ENCODE data around the gene CREBBP.
"Not testable (repeated sequence)": the region's sequence is repeated elsewhere in the genome, so short reads cannot be mapped to it uniquely, and the experiment has no call there.

CREBBP gene

DNA sequence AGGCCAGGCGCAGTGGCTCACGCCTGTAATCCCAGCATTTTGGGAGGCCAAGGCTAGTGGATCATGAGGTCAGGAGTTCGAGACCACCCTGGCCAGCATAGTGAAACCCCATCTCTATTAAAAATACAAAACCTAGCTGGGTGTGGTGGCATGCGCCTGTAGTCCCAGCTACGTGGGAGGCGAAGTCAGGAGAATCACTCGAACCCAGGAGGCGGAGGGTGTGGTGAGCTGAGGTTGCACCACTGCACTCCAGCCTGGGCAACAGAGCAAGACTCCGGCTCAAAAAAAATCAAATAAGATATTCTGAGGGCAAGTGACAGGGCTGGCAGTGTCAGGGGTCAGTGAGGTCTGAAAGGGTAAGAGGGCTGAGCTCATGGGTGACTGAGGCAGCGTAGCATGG lies 166.1 kb downstream of the CREBBP start:
- DNase-seq (ENCODE audit: low spot score), result not testable (repeated sequence)

DNA sequence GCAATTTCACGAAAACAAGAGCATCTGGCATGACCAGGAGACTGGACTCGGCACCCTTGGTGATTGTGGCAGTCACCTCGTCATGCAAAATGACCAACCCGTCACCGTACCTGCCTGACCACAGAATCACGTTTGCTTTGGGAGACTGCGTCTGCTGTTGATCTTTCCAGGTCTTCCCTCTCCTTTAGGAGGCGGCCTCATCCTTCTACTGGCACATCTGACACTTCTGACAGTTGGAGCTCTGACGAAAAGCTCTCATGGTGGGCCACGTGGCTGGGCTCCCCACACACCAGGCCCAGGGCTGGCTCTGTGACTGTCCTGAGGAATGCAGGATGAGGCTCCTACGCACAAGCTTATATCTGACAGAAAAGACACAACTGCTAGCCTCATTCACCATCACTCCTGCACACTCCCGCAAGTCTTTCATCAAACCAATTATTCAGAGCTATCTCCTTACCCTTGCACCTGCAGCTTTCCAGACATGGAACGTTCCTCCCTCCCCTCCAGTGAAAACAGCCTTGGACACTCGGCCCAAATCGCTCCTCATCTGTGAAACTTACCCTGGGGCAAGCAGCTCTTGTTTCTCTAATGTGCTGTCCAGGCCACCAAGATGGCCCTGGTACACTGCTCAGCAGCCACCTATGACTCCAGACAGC lies 166.8 kb downstream of the CREBBP start:
- DNase-seq (ENCODE audit: low spot score), result no peak

DNA sequence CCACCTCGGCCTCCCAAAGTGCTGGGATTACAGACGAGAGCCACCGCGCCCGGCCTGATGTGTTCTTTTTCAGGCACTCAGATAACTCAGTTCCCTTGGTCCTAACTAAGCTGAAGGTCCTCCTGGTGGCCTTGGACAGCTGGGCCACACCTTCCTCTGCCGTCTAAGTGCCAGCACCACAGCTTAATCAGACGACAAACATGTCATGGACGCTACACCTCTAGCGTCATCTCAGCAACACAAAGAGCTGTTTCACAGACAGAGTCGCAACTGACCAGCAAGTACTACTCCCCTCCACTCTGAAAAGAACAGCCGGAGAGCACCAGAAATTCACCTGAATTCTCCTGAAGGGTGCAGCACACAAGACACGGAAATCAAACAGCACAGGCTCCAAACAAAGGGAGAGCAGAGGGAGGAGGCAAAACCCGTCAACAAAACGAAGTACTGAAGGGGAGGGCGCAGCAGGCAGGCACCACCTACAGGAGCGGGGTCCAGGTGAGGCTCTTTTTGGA lies 167.6 kb downstream of the CREBBP start:
- no peak for DNase-seq (ENCODE audit: low spot score)

DNA sequence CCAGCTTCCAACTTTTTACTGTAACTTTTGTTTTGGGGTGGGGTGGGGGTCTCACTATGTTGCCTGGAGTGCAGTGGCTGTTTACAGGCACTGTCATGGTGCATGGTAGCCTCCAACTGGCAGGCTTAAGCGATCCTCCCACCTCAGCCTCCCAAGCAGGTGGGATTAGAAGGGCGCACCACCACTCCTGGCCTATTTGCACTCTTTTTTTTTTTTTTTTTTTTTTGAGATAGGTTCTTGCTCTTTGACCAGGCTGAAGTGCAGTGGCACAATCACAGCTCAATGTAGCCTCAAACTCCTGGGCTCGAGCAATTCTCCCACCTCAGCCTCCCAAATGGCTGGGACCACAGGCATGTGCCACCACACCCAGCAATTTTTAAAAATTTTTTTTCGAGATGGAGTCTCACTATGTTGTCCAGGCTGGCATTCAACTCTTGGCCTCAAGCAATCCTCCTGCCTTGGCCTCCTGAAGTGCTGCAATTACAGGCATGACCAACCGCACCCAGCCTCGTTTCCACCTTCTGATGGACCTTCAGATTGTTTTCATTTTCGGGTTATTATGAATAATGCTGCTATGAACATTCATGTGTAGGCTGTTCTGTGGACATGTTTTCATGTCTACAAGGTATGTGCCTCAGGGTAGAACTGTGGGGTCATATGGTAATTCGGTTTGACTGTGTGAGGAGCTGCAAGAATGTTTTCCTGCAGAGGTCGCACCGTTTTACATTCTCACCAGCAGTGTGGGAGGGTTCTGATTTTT lies 174.1 kb downstream of the CREBBP start:
- DNase-seq (ENCODE audit: low spot score), result no peak

DNA sequence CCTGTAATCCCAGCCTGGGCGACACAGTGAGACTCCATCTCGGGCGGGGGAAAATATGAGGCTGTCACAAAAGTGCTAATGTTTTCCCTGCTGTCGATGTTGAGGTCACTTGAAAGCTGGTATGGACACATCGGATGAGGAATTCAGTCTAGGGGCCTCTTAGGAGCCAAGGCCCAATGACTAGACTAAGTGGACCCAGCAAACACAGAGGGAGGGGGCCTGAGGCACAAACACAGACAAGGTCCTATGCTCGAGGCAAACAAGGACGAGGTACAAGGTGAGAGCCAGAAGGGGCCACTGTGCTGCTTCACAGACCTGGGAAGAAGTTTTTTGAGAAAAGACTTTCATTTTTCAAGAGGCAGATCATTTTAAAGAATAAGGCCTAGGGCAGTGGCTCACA lies 178.4 kb downstream of the CREBBP start:
- no peak for DNase-seq (ENCODE audit: low spot score)

DNA sequence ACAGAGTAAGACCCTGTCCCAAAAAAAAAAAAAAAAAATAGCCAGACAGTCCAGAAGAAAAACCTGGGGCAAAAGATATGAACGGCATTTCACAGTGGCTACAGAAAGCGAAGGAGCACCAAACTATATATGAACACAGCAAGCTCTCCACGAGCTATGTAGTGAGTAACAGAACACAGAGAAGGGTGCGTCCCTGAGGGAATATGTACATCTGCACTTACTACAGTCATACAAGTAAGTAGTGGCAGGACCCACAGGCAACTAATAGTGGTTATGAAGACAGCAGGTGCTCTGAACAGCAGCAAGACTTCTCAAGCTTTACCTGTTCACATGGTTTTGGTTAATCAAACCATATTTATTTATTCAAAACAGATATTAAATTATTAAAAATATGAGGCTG lies 179.0 kb downstream of the CREBBP start:
- no peak for DNase-seq (ENCODE audit: low spot score)

DNA sequence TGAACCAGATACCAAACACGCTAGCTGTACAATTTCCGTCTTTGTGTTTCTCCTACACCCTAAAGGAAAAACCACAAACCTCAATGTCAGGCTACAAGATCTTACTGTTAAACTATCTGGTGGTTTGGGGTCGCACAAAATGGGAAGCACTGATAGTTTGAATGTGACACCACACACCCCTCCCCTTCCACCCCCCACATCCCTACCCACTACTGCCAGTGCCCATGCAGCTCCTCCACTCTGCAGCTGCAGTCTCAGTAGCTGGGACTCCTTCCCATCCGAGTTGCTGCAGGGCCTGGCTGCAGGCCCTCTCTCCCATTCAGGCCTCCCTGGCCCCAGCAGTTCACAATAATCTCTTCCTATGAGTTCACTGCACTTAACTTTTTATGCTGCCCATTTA lies 181.6 kb downstream of the CREBBP start:
- DNase-seq (ENCODE audit: low spot score), result no peak

DNA sequence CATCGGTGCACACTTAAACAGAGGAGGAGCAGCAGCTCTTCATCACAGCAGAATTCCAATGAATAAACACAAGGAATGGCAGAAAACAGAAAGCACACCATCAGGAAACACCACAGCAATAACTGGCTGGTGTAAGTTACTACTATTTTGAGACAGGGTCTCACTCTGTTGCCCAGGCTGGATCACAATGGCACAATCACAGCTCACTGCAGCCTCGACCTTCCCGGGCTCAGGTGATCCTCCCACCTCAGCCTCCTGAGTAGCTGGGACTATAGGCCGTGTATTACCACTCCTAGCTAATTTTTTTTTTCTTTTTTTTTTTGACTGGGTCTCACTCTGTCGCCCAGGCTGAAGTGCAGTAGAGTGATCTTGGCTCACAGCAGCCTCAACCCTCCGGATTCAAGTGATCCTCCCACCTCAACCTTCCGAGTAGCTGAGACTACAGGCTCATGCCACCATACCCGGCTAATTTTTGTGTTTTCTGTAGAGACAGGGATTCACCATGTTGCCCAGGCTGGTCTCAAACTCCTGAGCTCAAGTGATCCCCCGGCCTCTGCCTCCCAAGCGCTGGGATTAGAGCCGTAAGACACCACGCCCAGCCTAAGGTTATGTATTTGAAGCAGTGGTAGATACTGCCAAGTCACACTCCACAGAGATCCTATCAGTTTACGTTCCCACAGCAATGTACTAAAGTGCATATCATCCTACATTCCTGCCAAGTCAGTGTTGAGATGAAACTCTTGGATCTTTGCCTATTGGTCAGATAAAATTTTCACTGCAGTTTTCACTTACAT lies 183.9 kb downstream of the CREBBP start:
- DNase-seq (ENCODE audit: low spot score), result no peak

DNA sequence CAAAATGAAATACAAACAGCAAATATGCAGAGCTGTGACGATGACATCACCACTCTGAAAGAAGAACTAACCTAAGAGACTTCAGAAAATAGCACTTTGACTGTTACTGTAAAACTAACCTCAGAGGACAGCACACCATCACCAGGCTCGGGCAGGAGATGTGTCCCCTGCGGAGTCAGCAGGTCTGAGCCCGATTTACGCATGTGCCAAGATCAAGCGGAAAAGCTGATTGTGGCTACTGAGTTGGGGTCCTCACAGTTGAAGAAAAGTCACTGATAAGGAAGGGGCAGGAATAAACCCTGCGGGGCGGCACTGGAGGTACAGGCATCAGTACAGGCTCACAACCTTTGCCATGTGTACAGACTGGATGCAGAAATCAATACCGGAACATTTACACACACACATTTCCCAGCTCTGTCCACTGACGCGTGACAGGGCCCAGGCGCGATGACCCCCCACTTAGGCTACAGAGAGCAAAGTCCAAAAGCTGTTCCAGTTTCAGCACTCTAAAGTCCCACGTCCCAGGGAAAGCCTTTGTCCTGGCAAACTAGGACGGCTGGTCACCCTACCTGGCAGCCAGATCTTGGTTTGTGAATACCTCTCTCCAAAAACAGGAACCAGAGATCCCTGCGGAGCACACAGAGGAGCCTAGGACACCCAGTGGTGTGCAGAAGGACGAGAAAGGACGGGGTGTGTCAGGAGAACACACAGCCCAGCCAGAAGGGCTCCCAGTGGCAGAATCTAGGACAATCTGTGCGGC lies 184.7 kb downstream of the CREBBP start:
- DNase-seq (ENCODE audit: low spot score), result no peak

DNA sequence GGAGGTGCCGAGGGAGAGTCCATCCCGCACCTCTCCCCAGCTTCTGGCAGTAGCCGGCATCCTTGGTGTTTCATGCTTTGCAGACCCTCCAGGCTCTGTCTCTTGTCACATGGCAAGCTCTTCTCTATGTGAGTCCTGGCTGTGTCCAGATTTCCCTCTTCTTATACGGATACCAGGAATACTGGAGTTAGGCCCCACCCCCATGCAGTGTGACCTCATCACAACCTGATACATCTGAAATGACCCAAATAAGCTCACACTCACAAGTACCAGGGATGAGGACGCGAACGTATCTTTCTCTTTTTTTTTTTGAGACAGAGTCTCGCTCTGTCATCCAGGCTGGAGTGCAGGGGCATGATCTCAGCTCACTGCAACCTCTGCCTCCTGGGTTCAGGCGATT lies 186.5 kb downstream of the CREBBP start:
- no peak for DNase-seq (ENCODE audit: low spot score)

DNA sequence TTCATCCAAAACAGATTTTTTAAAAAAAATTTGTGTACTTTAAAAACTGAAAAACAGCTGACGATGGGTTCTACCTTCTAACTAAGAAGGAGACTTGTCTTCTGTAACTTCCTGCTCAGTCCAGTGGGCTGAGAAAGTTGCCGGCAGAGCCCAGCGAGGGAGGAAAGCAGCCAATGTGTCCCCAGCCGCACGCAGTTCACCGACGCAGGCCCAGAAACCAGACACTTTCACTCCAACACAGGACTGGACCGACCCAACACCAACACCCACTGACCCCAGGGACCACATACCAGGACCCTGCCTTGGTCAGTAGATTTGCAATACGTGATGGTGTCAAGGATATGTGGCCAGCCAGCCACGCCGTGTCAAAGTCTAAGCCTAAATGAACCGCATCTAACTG lies 188.8 kb downstream of the CREBBP start:
- DNase-seq (ENCODE audit: low spot score), result no peak

DNA sequence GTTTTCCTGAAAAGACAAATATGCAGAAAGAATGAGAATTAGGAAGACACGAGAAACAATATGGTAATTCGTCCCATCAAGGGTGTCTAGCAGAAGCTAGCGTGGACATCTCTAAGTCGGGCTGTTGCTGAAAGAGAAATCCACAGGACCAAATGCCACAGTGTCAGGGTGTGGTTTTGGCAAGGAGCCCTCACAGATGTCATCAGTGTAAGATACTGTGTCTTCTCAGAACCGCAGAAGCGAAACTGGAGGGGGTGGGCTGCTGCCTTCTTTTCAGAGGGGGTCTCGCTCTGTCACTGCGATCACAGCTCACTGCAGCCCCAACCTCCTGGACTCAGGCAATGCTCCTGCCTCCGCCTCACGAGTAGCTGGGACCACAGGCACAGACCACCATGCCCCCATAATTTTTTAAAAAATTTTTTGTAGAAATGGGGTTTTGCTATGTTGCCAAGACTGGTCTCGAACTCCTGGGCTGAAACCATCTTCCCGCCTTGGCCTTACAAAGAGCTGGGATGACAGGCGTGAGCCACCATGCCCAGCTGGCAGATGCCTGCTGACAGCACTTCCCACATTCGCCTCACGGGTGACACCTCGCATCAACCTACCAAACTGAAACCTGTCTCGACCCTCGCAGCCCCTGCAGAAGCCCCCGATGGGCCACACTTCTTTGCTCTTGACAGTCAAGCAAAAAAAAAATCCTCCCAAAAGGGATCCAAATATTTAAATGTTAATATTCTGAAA lies 189.4 kb downstream of the CREBBP start:
- DNase-seq (ENCODE audit: low spot score), result peak; percentile 40

DNA sequence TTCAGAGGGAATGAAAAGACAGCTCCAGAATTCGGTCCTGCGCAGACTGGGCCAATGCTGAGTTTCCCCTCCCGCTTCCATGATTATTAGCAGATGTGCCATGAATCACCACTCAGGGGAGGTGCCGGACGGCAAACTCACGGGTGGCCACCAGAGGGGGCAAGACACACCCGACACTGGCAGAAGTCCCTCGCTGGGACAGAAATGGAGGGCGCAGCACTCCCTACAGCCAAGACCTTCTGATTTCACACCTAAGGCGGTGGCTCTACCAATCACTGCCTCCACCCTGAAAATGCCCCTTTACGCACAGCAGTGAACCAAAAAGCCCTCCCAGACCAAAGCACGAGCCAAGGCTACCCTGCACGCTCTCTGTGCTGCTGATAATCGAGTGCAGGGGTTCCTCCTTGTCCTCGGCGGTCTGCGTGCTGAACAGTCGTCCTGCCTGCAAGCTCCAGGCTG lies 190.0 kb downstream of the CREBBP start:
- peak; percentile 98 for DNase-seq (ENCODE audit: low spot score)

DNA sequence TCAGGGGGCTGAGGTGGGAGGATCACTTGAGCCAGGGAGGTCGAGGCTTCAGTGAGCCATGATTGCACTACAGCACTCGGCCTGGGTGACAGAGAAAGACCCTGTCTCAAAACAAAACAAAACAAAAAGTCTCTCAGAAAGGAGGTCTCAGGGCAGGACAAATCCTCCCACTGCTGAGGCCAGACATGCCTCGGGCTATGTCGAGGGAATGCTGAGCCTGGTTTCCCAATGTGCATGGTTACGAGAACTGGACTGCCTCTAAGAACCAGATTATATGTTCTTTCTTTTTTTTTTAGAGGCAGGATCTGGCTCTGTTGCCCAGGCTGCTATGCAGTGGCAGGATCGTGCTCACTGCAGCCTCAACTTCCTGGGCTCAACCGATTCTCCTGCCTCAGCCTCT lies 190.8 kb downstream of the CREBBP start:
- no peak for DNase-seq (ENCODE audit: low spot score)

DNA sequence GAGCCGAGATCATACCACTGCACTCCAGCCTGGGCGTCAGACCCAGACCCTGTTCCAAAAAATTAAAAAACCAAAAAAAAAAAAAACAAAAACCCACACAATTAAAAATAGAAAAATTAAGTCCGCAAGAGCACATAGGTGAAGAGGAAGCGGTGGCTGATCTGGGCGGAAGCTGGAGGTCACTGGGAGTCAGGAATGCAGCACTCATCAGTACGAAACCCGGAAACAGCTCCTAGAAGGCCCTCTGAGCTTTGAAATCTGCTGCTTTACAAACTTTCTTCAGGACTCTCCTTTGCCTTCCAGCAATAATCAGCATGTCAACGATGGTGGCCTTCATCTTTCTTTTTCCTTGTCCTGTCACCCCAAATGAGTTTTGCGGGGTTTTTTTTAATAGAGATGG lies 192.7 kb downstream of the CREBBP start:
- DNase-seq (ENCODE audit: low spot score), result no peak

DNA sequence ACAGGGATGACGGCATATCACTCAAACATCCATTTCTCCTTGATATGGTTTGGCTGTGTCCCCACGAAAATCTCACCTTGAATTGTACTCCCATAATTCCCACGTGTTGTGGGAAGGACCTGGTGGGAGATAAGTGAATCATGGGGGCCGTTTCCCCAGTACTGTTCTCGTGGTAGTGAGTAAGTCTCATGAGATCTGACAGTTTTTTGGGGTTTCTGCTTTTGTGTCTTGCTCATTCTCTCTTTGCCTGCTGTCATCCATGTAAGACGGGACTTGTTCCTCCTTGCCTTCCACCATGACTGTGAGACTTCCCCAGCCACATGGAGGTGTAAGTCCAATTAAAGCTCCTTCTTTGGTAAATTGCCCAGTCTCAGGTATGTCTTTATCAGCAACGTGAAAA lies 193.5 kb downstream of the CREBBP start:
- DNase-seq (ENCODE audit: low spot score), result no peak

DNA sequence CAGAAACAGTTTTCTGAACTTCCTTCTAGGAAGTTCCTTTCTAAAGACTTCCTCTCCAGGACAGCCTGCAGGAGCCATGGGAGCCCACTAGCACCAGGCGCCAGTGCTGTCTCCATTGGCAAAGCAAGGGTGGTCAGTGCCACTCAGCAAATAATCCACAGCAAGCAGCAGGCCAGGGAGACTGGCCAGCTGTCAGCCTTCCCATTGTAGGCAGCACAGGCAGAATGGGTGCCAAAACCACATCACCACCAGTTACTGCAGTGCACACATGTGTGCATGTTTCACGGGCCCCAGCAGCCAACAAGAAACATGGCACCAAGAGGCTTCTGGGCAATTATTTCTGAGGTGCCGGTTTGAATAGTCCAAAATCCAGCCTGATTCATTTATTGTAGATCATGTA lies 199.3 kb downstream of the CREBBP start:
- DNase-seq (ENCODE audit: low spot score), result no peak

DNA sequence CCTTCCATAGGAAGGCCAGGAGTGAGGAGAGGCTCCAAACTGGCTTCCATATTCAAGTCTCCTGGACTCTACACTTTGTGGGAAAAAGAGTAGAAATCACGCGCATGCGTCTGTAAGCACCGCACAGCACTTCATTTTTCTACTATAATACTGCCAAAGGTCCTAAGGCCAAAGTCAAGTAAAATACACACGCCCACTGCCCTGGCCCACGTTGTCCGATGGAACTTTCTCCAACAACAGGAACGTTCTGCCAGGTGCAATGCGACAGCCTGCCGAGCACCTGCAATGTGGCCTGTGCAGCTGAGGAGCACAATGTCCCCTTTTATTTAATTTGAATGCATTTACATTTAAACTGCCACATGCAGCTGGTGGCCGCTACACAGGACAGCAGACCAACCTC lies 202.5 kb downstream of the CREBBP start:
- DNase-seq (ENCODE audit: low spot score), result no peak

DNA sequence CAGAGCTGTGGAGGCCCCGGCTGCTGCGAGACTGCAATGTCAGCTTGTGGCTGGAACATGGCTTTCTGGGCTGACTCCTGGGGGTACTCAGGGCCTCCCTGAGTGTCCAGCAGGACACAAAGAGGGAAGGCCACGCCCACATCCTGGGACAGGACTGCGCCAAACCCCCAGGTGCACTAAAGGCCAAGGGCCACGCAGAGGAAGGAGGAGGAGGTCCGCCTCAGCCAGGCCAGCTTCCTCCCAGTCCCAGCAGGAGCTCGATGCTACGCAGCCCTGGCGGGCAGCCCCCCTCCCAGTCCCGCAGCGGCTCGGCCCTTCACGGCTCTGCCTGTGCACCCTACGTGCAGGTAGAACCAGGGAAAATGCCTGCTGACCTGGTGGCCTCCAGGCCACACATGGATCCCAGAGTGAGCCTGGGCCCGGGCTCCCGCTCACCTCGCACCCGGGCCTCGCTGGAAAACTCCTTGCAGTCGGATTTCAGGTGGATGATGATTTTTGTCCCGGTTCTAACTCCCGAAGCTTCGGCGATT lies 204.8 kb downstream of the CREBBP start:
- DNase-seq (ENCODE audit: low spot score), result no peak

Measured in AG08395 (cell line).